BJ (cell line): Measurements from ENCODE around the gene CALY. TPM values are rescaled to one million over a fixed set of nuclear protein-coding genes. Genes with fewer than 3 reads are reported as not detected.

Experiments
- CTCF ChIA-PET: fragments of 350-600 bp; formaldehyde crosslinking; extraction: SDS; loops from one replicate; lab custom pipeline; 2021; ENCODE audit warnings: antibody characterized with exemption, inconsistent platforms; lab: Yijun Ruan, JAX
- POLR2A ChIA-PET: fragments of 300-600 bp; sonication (Branson Sonifier 250); formaldehyde crosslinking; extraction: SDS; loops from one replicate; lab custom pipeline; 2021; ENCODE audit warnings: antibody characterized with exemption; lab: Charles Lee
- DNase-seq: peaks from one replicate; pipeline ENCODE4 v3.0.0-alpha.2; 2011; ENCODE audit warnings: low read depth
- H3K27me3 ChIP-seq: 2 replicates; pipeline ENCODE4 v1.6.0; 2011; ENCODE audit warnings: low read length; ENCODE audit not compliant: control insufficient read depth, insufficient read depth
- H3K36me3 ChIP-seq: 2 replicates; pipeline ENCODE4 v1.5.1; 2011; ENCODE audit warnings: low read length; ENCODE audit not compliant: control insufficient read depth, insufficient read depth
- H3K4me3 ChIP-seq: 2 replicates; pipeline ENCODE4 v1.5.1; 2011; ENCODE audit warnings: low read depth, mild to moderate bottlenecking, control low read depth, low read length
- CTCF ChIP-seq: IDR thresholded peaks from 2 replicates; pipeline ENCODE4 v1.5.1; 2011; ENCODE audit warnings: low read depth, mild to moderate bottlenecking, control low read depth, inconsistent platforms, low read length, moderate library complexity; ENCODE audit not compliant: insufficient read depth
- polyA plus RNA-seq: library from polyadenylated mRNA; depleted of rRNA; stranded (reverse); fragments of >200 nt; gene quantifications from 2 replicates; pipeline ENCODE4 v1.2.3, GENCODE V29; 2011

Gene CALY
- polyA plus RNA-seq, 1 experiment: 0.91 TPM

GRCh38 chr10:133344236-133344635, 7.5 kb upstream of the CALY start:
- ChIA-PET CTCF (interaction anchor here (1.2 kb wide), 1 partner anchor 15 kb away, joined by 7 read pairs; no protein-coding TSS in a partner anchor), POLR2A (no interaction called here)
- Histone ChIP-seq H3K36me3 (no peaks in the 10 kb centered on the region), H3K4me3 (no peak overlapping the region), H3K27me3 (peaks cover 3% of the 10 kb centered on the region; the same call in 1 of the 2 replicates)
- no peak for TF ChIP-seq CTCF
- DNase-seq: no peak

- no peak for DNase-seq
- TF ChIP-seq CTCF: no peak
- CTCF ChIA-PET: interaction anchor here (0.9 kb wide), 2 partner anchors 14 to 16 kb away, joined by 3 read pairs; no protein-coding TSS in a partner anchor
- POLR2A ChIA-PET: no interaction called here
- Histone ChIP-seq H3K36me3 (no peaks in the 10 kb centered on the region), H3K27me3 (peaks cover 3% of the 10 kb centered on the region; the same call in 1 of the 2 replicates), H3K4me3 (no peak overlapping the region)
Measured at GRCh38 chr10:133343558-133343957, 6.9 kb upstream of the CALY start.

- peaks cover 3% of the 10 kb centered on the region; the same call in 1 of the 2 replicates for H3K27me3 ChIP-seq
- no peak for TF ChIP-seq CTCF
- no peak for DNase-seq
- ChIA-PET CTCF (interaction anchor here (0.9 kb wide), 2 partner anchors 13 to 15 kb away, joined by 3 read pairs; no protein-coding TSS in a partner anchor), POLR2A (no interaction called here)
- no peaks in the 10 kb centered on the region for H3K36me3 ChIP-seq
- no peak overlapping the region for H3K4me3 ChIP-seq
Measured at GRCh38 chr10:133342942-133343341, 6.2 kb upstream of the CALY start.

GRCh38 chr10:133341983-133342382, 5.3 kb upstream of the CALY start:
- POLR2A ChIA-PET: no interaction called here

More at GRCh38 chr10:133341983-133342382, 5.3 kb upstream of the CALY start:
- no peaks in the 10 kb centered on the region for H3K36me3 ChIP-seq
- no peak overlapping the region for H3K4me3 ChIP-seq
- TF ChIP-seq CTCF: no peak
- DNase-seq: no peak
- CTCF ChIA-PET: interaction anchor here (0.8 kb wide), 1 partner anchor 12 kb away, joined by 3 read pairs; no protein-coding TSS in a partner anchor
- H3K27me3 ChIP-seq: peaks cover 3% of the 10 kb centered on the region; the same call in 1 of the 2 replicates
